ENCODE results near the gene GPX3. TPM values are rescaled to one million over a fixed set of nuclear protein-coding genes. Genes with fewer than 3 reads are reported as not detected.

The GPX3 gene
- total RNA-seq, 1 donor from 2014 or later, result 32.5 TPM

- H3K27me3 Mint-ChIP-seq (ENCODE audit: unreplicated experiment), result no peaks in the 10 kb centered on the region
- H3K4me3 Mint-ChIP-seq (ENCODE audit: unreplicated experiment), result no peak overlapping the region
- peaks cover 14% of the 10 kb centered on the region for H3K36me3 Mint-ChIP-seq (ENCODE audit: low read depth, unreplicated experiment)
- TF ChIP-seq CTCF (IDR thresholded peaks at IDR 0.05; ENCODE audit: unreplicated experiment), result no peak
- no peaks in the 10 kb centered on the region for H3K4me1 Mint-ChIP-seq (ENCODE audit: unreplicated experiment)
- H3K9me3 Mint-ChIP-seq (ENCODE audit: unreplicated experiment), result peaks cover 13% of the 10 kb centered on the region
- DNase-seq (ENCODE audit: low spot score), result no peak
- no peak overlapping the region for H3K27ac Mint-ChIP-seq (ENCODE audit: unreplicated experiment)
These were observed 27.0 kb upstream of the GPX3 start for GRCh38 chr5:150993422-150993821.

GRCh38 chr5:150993826-150994412, 26.5 kb upstream of the GPX3 start:
- H3K27ac Mint-ChIP-seq (ENCODE audit: unreplicated experiment), result no peak overlapping the region
- peaks cover 13% of the 10 kb centered on the region for H3K9me3 Mint-ChIP-seq (ENCODE audit: unreplicated experiment)
- peaks cover 14% of the 10 kb centered on the region for H3K36me3 Mint-ChIP-seq (ENCODE audit: low read depth, unreplicated experiment)
- TF ChIP-seq CTCF (IDR thresholded peaks at IDR 0.05; ENCODE audit: unreplicated experiment), result no peak
- H3K4me1 Mint-ChIP-seq (ENCODE audit: unreplicated experiment), result no peaks in the 10 kb centered on the region
- no peak overlapping the region for H3K4me3 Mint-ChIP-seq (ENCODE audit: unreplicated experiment)
- H3K27me3 Mint-ChIP-seq (ENCODE audit: unreplicated experiment), result no peaks in the 10 kb centered on the region
- DNase-seq (ENCODE audit: low spot score), result no peak

GRCh38 chr5:150999704-151000442, 20.5 kb upstream of the GPX3 start:
- TF ChIP-seq CTCF (IDR thresholded peaks at IDR 0.05; ENCODE audit: unreplicated experiment), result no peak
- no peak for DNase-seq (ENCODE audit: low spot score)
- Mint-ChIP-seq H3K27ac (ENCODE audit: unreplicated experiment) (no peak overlapping the region), H3K9me3 (ENCODE audit: unreplicated experiment) (no peaks in the 10 kb centered on the region), H3K36me3 (ENCODE audit: low read depth, unreplicated experiment) (no peaks in the 10 kb centered on the region), H3K27me3 (ENCODE audit: unreplicated experiment) (no peaks in the 10 kb centered on the region), H3K4me3 (ENCODE audit: unreplicated experiment) (no peak overlapping the region), H3K4me1 (ENCODE audit: unreplicated experiment) (no peaks in the 10 kb centered on the region)

GRCh38 chr5:151001436-151001835, 19.0 kb upstream of the GPX3 start:
- DNase-seq (ENCODE audit: low spot score), result no peak
- no peak overlapping the region for H3K4me3 Mint-ChIP-seq (ENCODE audit: unreplicated experiment)
- no peak overlapping the region for H3K27ac Mint-ChIP-seq (ENCODE audit: unreplicated experiment)
- TF ChIP-seq CTCF (IDR thresholded peaks at IDR 0.05; ENCODE audit: unreplicated experiment), result no peak
- no peaks in the 10 kb centered on the region for H3K36me3 Mint-ChIP-seq (ENCODE audit: low read depth, unreplicated experiment)
- peaks cover 1% of the 10 kb centered on the region for H3K27me3 Mint-ChIP-seq (ENCODE audit: unreplicated experiment)
- no peaks in the 10 kb centered on the region for H3K4me1 Mint-ChIP-seq (ENCODE audit: unreplicated experiment)
- H3K9me3 Mint-ChIP-seq (ENCODE audit: unreplicated experiment), result no peaks in the 10 kb centered on the region

- no peak for DNase-seq (ENCODE audit: low spot score)
- H3K4me3 Mint-ChIP-seq (ENCODE audit: unreplicated experiment), result no peak overlapping the region
- no peaks in the 10 kb centered on the region for H3K4me1 Mint-ChIP-seq (ENCODE audit: unreplicated experiment)
- no peaks in the 10 kb centered on the region for H3K9me3 Mint-ChIP-seq (ENCODE audit: unreplicated experiment)
- peaks cover 1% of the 10 kb centered on the region for H3K27me3 Mint-ChIP-seq (ENCODE audit: unreplicated experiment)
- no peaks in the 10 kb centered on the region for H3K36me3 Mint-ChIP-seq (ENCODE audit: low read depth, unreplicated experiment)
- no peak for TF ChIP-seq CTCF (IDR thresholded peaks at IDR 0.05; ENCODE audit: unreplicated experiment)
- no peak overlapping the region for H3K27ac Mint-ChIP-seq (ENCODE audit: unreplicated experiment)
These were observed 18.1 kb upstream of the GPX3 start for GRCh38 chr5:151002250-151002649.

All from endothelial cell (in vitro differentiated cells).